ENCODE measurements around the gene SUPT3H.

The SUPT3H gene

DNA sequence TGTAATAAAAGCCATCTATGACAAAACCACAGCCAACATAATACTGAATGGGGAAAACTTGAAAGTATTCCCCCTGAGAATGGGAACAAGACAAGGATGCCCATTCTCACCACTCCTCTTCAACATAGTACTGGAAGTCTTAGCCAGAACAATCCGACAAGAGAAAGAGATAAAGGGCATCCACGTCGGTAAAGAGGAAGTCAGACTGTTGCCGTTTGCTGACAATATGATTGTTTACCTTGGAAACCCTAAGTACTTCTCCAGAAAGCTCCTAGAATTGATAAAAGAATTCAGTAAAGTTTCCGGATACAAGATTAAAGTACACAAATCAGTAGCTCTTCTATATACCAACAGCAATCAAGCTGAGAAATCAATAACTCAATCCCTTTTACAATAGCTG lies 63.6 kb downstream of the SUPT3H start:
- no peak for DNase-seq (ENCODE audit: low read depth)
- no peak overlapping the region for H3K4me3 ChIP-seq (ENCODE audit: low read depth, low read length)
- no peak for TF ChIP-seq MYC (IDR thresholded peaks at IDR 0.05; ENCODE audit: low read depth, low read length)
- TF ChIP-seq, protein P1, sequence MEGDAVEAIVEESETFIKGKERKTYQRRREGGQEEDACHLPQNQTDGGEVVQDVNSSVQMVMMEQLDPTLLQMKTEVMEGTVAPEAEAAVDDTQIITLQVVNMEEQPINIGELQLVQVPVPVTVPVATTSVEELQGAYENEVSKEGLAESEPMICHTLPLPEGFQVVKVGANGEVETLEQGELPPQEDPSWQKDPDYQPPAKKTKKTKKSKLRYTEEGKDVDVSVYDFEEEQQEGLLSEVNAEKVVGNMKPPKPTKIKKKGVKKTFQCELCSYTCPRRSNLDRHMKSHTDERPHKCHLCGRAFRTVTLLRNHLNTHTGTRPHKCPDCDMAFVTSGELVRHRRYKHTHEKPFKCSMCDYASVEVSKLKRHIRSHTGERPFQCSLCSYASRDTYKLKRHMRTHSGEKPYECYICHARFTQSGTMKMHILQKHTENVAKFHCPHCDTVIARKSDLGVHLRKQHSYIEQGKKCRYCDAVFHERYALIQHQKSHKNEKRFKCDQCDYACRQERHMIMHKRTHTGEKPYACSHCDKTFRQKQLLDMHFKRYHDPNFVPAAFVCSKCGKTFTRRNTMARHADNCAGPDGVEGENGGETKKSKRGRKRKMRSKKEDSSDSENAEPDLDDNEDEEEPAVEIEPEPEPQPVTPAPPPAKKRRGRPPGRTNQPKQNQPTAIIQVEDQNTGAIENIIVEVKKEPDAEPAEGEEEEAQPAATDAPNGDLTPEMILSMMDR (IDR thresholded peaks at IDR 0.05; ENCODE audit: low read depth, low read length) = no peak
- TF ChIP-seq, protein P2, sequence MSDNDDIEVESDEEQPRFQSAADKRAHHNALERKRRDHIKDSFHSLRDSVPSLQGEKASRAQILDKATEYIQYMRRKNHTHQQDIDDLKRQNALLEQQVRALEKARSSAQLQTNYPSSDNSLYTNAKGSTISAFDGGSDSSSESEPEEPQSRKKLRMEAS (IDR thresholded peaks at IDR 0.05; ENCODE audit: low read depth, low read length) = no peak
- TF ChIP-seq POLR2A (IDR thresholded peaks at IDR 0.05; ENCODE audit: extremely low read depth, insufficient read length) = no peak

DNA sequence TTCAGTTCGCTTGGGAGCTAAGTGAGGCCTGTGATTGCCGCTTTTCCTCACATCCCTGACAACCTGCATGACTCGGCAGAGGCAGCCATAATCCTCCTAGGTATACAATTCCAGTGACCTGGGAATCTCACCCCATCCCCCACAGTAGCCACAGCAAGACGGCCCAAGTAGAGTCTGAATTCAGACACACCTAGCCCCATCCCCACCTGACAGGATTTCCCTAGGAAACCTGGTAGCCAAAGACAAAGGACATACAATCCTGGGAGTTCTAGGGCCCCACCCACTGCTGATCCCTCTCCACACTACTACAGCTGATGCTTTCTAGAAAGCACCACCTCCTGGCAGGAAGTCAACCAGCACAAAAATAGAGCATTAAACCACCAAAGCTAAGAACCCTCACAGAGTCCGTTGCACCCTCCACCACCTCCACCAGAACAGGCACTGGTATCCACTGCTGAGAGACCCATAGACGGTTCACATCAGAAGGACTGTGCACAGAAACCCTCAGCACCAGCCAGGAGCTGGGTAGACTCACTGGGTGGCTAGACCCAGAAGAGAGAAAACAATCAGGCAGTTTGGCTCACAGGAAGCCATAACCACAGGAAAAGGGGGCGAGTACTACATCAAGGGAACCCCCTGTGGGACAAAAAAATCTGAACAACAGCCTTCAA lies 67.5 kb downstream of the SUPT3H start:
- TF ChIP-seq, protein P2 (IDR thresholded peaks at IDR 0.05; ENCODE audit: low read depth, low read length) = no peak
- TF ChIP-seq POLR2A (IDR thresholded peaks at IDR 0.05; ENCODE audit: extremely low read depth, insufficient read length) (no peak), MYC (IDR thresholded peaks at IDR 0.05; ENCODE audit: low read depth, low read length) (no peak)
- TF ChIP-seq, protein P1 (IDR thresholded peaks at IDR 0.05; ENCODE audit: low read depth, low read length) = no peak
- DNase-seq (ENCODE audit: low read depth) = peak; percentile 19
- H3K4me3 ChIP-seq (ENCODE audit: low read depth, low read length) = no peak overlapping the region

DNA sequence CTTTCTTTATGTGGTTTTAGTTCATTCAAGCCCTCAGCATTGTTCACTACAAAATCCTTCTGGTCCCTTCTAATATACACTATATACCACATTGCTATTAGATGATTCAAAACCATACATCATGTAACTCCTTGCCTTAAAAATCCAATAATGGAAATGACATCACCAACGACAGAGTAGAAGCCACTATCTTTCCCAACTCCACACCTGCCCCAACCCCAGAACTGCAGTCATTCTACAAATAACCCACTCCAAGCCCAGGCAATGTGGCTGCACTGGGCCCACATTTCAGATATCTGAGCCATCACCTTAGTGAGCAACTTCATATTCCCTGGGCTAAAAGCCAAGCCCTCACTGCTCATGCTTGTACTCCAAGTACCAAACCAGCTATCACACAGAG lies 72.2 kb downstream of the SUPT3H start:
- DNase-seq (ENCODE audit: low read depth) = no peak
- H3K4me3 ChIP-seq (ENCODE audit: low read depth, low read length) = no peak overlapping the region
- TF ChIP-seq, protein P1 (IDR thresholded peaks at IDR 0.05; ENCODE audit: low read depth, low read length) = no peak
- TF ChIP-seq, protein P2 (IDR thresholded peaks at IDR 0.05; ENCODE audit: low read depth, low read length) = no peak
- TF ChIP-seq MYC (IDR thresholded peaks at IDR 0.05; ENCODE audit: low read depth, low read length) (no peak), POLR2A (IDR thresholded peaks at IDR 0.05; ENCODE audit: extremely low read depth, insufficient read length) (no peak)

DNA sequence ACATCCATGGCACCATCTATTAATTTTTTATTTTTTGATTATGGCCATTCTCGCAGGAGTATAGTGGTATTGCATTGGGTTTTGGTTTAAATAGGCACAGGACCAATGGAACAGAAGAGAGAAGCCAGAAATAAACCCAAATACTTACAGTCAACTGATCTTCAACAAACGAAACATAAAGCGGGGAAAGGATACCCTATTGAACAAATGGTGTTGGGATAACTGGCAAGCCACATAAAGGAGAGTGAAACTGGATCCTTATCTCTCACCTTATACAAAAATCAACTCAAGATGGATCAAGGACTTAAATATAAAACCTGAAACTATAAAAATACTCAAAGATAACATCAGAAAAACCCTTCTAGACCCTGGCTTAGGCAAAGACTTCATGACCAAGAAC lies 74.9 kb downstream of the SUPT3H start:
- no peak overlapping the region for H3K4me3 ChIP-seq (ENCODE audit: low read depth, low read length)
- TF ChIP-seq, protein P2 (IDR thresholded peaks at IDR 0.05; ENCODE audit: low read depth, low read length) = no peak
- TF ChIP-seq, protein P1 (IDR thresholded peaks at IDR 0.05; ENCODE audit: low read depth, low read length) = no peak
- TF ChIP-seq POLR2A (IDR thresholded peaks at IDR 0.05; ENCODE audit: extremely low read depth, insufficient read length) (no peak), MYC (IDR thresholded peaks at IDR 0.05; ENCODE audit: low read depth, low read length) (no peak)
- no peak for DNase-seq (ENCODE audit: low read depth)

DNA sequence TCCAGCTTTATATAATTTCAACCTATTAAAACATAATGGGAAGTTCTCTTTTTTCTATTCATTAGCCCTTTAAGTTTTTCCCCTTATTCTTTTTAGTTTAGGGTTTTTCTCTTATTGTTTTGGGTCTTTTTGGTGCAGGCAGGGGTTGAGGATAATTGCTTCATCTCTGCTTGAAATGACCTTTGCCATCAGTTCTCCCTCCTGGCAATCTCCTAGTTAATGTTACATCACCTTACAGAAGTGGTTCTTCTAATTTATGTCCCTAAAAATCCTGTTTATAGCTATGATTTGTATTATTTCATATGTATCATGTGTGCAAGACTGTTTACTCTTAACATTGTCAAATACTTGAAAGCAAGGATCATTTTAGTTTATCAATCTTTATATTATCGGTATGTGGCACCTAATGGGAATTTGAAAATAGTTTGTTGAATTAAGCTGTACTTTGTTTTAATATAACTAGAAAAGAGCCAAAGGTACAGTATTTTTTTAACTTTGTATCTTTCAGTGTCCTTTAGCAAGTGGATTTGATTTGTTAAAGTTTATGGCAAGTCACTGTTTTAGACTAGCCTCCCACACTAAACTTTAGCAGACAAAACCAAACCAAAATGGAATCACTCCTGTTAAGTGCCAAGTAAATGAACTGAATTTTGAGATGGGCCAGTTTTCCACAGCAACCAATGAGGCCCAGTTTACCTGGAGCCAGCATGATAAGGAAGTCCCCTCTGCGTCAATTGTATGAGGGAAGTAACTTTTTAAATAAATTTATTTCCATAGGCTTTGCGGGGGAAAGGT lies 76.2 kb downstream of the SUPT3H start:
- DNase-seq (ENCODE audit: low read depth) = no peak
- H3K4me3 ChIP-seq (ENCODE audit: low read depth, low read length) = no peak overlapping the region
- TF ChIP-seq, protein P1 (IDR thresholded peaks at IDR 0.05; ENCODE audit: low read depth, low read length) = no peak
- TF ChIP-seq POLR2A (IDR thresholded peaks at IDR 0.05; ENCODE audit: extremely low read depth, insufficient read length) = no peak
- no peak for TF ChIP-seq MYC (IDR thresholded peaks at IDR 0.05; ENCODE audit: low read depth, low read length)
- TF ChIP-seq, protein P2 (IDR thresholded peaks at IDR 0.05; ENCODE audit: low read depth, low read length) = no peak
